HL-60/S4 (cell line): Measurements from ENCODE around the gene OR10H1.
"Not testable (repeated sequence)": the region's sequence is repeated elsewhere in the genome, so short reads cannot be mapped to it uniquely, and the experiment has no call there.

ENCODE experiments used
- in situ Hi-C: fragments of 300-500 bp; cut with MboI; formaldehyde crosslinking; loops from 2 replicates; pipeline ENCODE4 v1.14.3; 2022; ENCODE audit warnings: low sequenced_read_pairs

OR10H1 gene

DNA sequence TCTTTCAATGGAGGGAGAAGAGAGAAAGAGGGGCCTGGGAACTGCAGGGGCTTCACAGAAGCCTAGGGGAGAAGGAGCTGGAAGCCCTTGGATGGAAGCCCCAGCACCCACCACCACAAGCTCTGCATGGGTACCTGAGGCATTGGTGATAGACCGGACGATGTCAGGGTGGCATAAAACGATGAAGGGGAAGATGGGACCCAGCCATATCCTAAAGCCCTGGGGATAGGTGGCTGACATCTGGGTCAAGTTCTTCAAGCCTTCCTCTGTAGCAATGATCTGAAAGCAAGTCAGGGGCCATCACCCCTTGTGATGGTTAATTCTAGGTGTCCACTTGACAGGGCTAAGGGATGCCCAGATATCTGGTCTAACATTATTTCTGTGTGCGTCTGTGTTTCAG is 39.2 kb downstream of the OR10H1 start:
- in situ Hi-C loops = no loop called here

DNA sequence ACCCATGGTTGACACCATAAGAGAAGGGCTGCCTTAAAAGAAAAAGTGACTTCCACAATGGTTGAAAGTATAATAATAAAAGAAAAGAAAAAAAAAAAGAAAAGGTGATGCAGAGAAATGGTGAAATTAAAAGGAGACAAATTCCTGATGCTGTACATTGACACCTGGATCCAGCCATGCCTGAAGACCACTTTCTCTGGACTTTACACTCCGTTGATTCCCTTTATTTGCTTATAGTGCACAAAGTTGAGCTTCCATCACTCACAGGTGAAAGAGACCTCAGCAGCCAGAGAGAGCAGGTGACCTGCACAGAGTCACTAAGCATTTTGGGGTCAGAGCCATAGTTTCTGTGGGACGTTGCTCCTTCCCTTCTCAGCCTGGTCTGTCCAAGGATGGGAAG is 40.2 kb downstream of the OR10H1 start:
- in situ Hi-C loops = no loop called here

DNA sequence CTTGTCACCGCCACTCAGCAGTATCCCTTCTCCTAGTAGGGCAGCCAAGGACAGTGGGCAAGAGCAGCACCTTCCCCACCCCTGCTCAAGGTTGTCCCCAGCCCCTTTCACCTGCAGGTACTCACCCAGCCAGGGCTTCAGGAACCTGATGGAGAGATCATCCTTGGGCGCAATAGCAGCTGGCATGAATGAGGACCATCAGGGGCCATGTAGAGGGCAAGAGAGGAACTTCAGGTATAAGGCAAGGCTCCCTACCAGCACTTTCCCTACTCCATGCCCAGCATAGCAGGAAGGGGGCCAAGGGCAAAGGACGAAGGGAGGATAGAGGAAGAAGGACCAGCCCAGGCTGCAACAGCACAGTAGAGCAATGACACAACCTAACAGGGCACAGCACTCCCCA is 41.3 kb downstream of the OR10H1 start:
- in situ Hi-C loops = not testable (repeated sequence)

DNA sequence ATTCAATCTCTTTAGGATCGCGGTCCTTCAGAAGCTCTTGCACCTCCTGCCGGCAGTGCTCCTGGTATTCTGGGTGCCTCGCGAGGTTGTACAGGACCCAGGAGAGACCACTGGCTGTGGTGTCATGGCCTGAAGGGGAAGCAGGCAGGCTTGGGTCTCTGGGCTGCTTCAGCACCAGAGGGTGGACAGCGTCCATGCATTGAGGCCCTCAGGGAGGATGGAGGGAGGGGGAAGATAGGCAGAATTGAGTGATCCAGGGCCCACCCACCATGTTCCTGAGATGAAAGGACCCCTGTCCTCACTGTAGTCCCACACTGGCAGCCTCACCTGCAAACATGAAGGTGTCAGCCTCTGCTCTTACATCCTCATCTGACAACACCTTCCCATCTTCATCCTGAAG is 45.9 kb downstream of the OR10H1 start:
- in situ Hi-C loops = no loop called here

DNA sequence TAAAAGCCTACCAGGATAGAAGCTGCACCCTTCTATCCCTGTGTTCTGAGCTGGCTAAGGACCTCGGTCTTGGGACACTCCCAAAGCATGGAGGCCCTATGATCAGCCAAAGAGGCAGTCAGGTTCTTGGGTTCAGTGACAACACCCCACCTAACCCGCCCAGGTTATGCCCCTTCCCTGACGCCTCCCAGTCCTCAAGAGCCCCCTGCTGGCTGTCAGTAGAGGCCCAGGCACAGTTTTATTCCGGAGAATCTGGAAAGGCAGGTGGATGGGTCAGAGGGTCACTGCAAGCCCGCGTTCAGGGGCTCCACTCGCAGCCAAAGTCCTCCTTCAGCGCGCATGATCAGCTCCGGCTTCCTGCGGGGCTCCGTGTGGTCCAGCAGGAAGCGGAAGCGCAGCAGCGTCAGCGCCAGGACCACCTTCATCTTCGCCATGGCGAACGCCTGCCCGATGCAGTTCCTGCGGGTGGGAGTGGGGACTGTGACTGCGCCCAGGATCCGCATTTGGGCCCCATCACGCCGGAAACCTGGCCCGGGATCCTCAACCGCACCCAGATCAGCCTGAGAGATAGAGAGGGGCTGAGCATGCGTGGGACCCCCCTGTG is 55.4 kb downstream of the OR10H1 start:
- in situ Hi-C loops = no loop called here

DNA sequence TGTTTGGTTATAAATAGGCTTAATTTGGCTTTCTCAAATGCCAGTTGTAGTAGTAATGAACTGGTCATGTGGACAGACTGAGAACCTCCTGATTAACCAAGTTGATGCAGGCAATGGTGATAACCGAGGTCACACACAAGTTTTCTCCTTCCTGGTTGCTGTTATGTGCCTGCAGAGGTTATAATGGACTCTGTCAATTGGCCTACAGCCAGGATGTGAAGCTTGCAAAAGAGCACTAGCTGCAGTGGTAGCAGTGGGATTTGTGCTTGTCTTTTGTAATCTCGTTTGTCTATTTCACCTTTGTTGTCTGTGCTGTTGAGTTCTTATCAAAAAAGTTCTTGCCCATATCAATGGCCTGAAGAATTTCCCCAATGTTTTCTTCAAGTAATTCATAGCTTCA is 57.1 kb downstream of the OR10H1 start:
- in situ Hi-C loops = no loop called here
